ENCODE results near the gene RIMBP2.

RIMBP2 gene

GRCh38 chr12:130412384-130412783 lies 303.7 kb downstream of the RIMBP2 start:
- Histone ChIP-seq H3K4me1 (ENCODE audit: insufficient read depth, low read length) (no peaks in the 10 kb centered on the region), H3K36me3 (ENCODE audit: insufficient read depth, low read length) (no peaks in the 10 kb centered on the region), H3K4me3 (ENCODE audit: low read depth in 1 of 2, low read length in 2 of 2) (no peak overlapping the region), H3K9ac (ENCODE audit: low read length) (no peak overlapping the region), H3K9me3 (ENCODE audit: low read length) (no peaks in the 10 kb centered on the region), H3K27me3 (ENCODE audit: control insufficient read depth in 1 of 2, insufficient read depth in 2 of 2, low read length in 2 of 2) (no peaks in the 10 kb centered on the region), H3K27ac (ENCODE audit: low read depth, low read length) (no peak overlapping the region)

- no peak overlapping the region for H3K9ac ChIP-seq (ENCODE audit: low read length)
- H3K27ac ChIP-seq (ENCODE audit: low read depth, low read length), result no peak overlapping the region
- H3K27me3 ChIP-seq (ENCODE audit: control insufficient read depth in 1 of 2, insufficient read depth in 2 of 2, low read length in 2 of 2), result no peaks in the 10 kb centered on the region
- no peak overlapping the region for H3K4me3 ChIP-seq (ENCODE audit: low read depth in 1 of 2, low read length in 2 of 2)
- H3K4me1 ChIP-seq (ENCODE audit: insufficient read depth, low read length), result no peaks in the 10 kb centered on the region
- no peaks in the 10 kb centered on the region for H3K36me3 ChIP-seq (ENCODE audit: insufficient read depth, low read length)
- H3K9me3 ChIP-seq (ENCODE audit: low read length), result no peaks in the 10 kb centered on the region
Measured at GRCh38 chr12:130405332-130405731, 310.8 kb downstream of the RIMBP2 start.

GRCh38 chr12:130401703-130402102 lies 314.4 kb downstream of the RIMBP2 start:
- Histone ChIP-seq H3K9ac (ENCODE audit: low read length) (no peak overlapping the region), H3K9me3 (ENCODE audit: low read length) (no peaks in the 10 kb centered on the region), H3K4me1 (ENCODE audit: insufficient read depth, low read length) (no peaks in the 10 kb centered on the region), H3K27me3 (ENCODE audit: control insufficient read depth in 1 of 2, insufficient read depth in 2 of 2, low read length in 2 of 2) (no peaks in the 10 kb centered on the region), H3K27ac (ENCODE audit: low read depth, low read length) (no peak overlapping the region), H3K36me3 (ENCODE audit: insufficient read depth, low read length) (no peaks in the 10 kb centered on the region), H3K4me3 (ENCODE audit: low read depth in 1 of 2, low read length in 2 of 2) (no peak overlapping the region)

- no peak overlapping the region for H3K4me3 ChIP-seq (ENCODE audit: low read depth in 1 of 2, low read length in 2 of 2)
- H3K4me1 ChIP-seq (ENCODE audit: insufficient read depth, low read length), result no peaks in the 10 kb centered on the region
- no peak overlapping the region for H3K9ac ChIP-seq (ENCODE audit: low read length)
- H3K9me3 ChIP-seq (ENCODE audit: low read length), result no peaks in the 10 kb centered on the region
- H3K27ac ChIP-seq (ENCODE audit: low read depth, low read length), result no peak overlapping the region
- no peaks in the 10 kb centered on the region for H3K27me3 ChIP-seq (ENCODE audit: control insufficient read depth in 1 of 2, insufficient read depth in 2 of 2, low read length in 2 of 2)
- H3K36me3 ChIP-seq (ENCODE audit: insufficient read depth, low read length), result no peaks in the 10 kb centered on the region
Measured at GRCh38 chr12:130398100-130398848, 317.8 kb downstream of the RIMBP2 start.

GRCh38 chr12:130396667-130397066 lies 319.4 kb downstream of the RIMBP2 start:
- no peak overlapping the region for H3K27ac ChIP-seq (ENCODE audit: low read depth, low read length)
- no peaks in the 10 kb centered on the region for H3K9me3 ChIP-seq (ENCODE audit: low read length)
- no peaks in the 10 kb centered on the region for H3K4me1 ChIP-seq (ENCODE audit: insufficient read depth, low read length)
- no peaks in the 10 kb centered on the region for H3K36me3 ChIP-seq (ENCODE audit: insufficient read depth, low read length)
- H3K4me3 ChIP-seq (ENCODE audit: low read depth in 1 of 2, low read length in 2 of 2), result no peak overlapping the region
- H3K27me3 ChIP-seq (ENCODE audit: control insufficient read depth in 1 of 2, insufficient read depth in 2 of 2, low read length in 2 of 2), result no peaks in the 10 kb centered on the region
- H3K9ac ChIP-seq (ENCODE audit: low read length), result no peak overlapping the region

- Histone ChIP-seq H3K9ac (ENCODE audit: low read length) (no peak overlapping the region), H3K27me3 (ENCODE audit: control insufficient read depth in 1 of 2, insufficient read depth in 2 of 2, low read length in 2 of 2) (no peaks in the 10 kb centered on the region), H3K27ac (ENCODE audit: low read depth, low read length) (no peak overlapping the region), H3K4me3 (ENCODE audit: low read depth in 1 of 2, low read length in 2 of 2) (no peak overlapping the region), H3K36me3 (ENCODE audit: insufficient read depth, low read length) (no peaks in the 10 kb centered on the region), H3K9me3 (ENCODE audit: low read length) (no peaks in the 10 kb centered on the region), H3K4me1 (ENCODE audit: insufficient read depth, low read length) (no peaks in the 10 kb centered on the region)
Measured at GRCh38 chr12:130394906-130395305, 321.2 kb downstream of the RIMBP2 start.

- Histone ChIP-seq H3K27ac (ENCODE audit: low read depth, low read length) (no peak overlapping the region), H3K9ac (ENCODE audit: low read length) (no peak overlapping the region), H3K4me3 (ENCODE audit: low read depth in 1 of 2, low read length in 2 of 2) (no peak overlapping the region), H3K4me1 (ENCODE audit: insufficient read depth, low read length) (no peaks in the 10 kb centered on the region), H3K36me3 (ENCODE audit: insufficient read depth, low read length) (no peaks in the 10 kb centered on the region), H3K27me3 (ENCODE audit: control insufficient read depth in 1 of 2, insufficient read depth in 2 of 2, low read length in 2 of 2) (no peaks in the 10 kb centered on the region), H3K9me3 (ENCODE audit: low read length) (no peaks in the 10 kb centered on the region)
Measured at GRCh38 chr12:130391186-130391585, 324.9 kb downstream of the RIMBP2 start.

- Histone ChIP-seq H3K4me1 (ENCODE audit: insufficient read depth, low read length) (no peaks in the 10 kb centered on the region), H3K36me3 (ENCODE audit: insufficient read depth, low read length) (no peaks in the 10 kb centered on the region), H3K27ac (ENCODE audit: low read depth, low read length) (no peak overlapping the region), H3K9ac (ENCODE audit: low read length) (no peak overlapping the region), H3K4me3 (ENCODE audit: low read depth in 1 of 2, low read length in 2 of 2) (no peak overlapping the region), H3K9me3 (ENCODE audit: low read length) (no peaks in the 10 kb centered on the region), H3K27me3 (ENCODE audit: control insufficient read depth in 1 of 2, insufficient read depth in 2 of 2, low read length in 2 of 2) (no peaks in the 10 kb centered on the region)
Measured at GRCh38 chr12:130385193-130385592, 330.9 kb downstream of the RIMBP2 start.

- Histone ChIP-seq H3K4me3 (ENCODE audit: low read depth in 1 of 2, low read length in 2 of 2) (no peak overlapping the region), H3K27me3 (ENCODE audit: control insufficient read depth in 1 of 2, insufficient read depth in 2 of 2, low read length in 2 of 2) (no peaks in the 10 kb centered on the region), H3K9me3 (ENCODE audit: low read length) (no peaks in the 10 kb centered on the region), H3K36me3 (ENCODE audit: insufficient read depth, low read length) (no peaks in the 10 kb centered on the region), H3K4me1 (ENCODE audit: insufficient read depth, low read length) (no peaks in the 10 kb centered on the region), H3K9ac (ENCODE audit: low read length) (no peak overlapping the region), H3K27ac (ENCODE audit: low read depth, low read length) (no peak overlapping the region)
Measured at GRCh38 chr12:130384234-130384633, 331.9 kb downstream of the RIMBP2 start.

- H3K4me1 ChIP-seq (ENCODE audit: insufficient read depth, low read length), result no peaks in the 10 kb centered on the region
- H3K36me3 ChIP-seq (ENCODE audit: insufficient read depth, low read length), result no peaks in the 10 kb centered on the region
- no peaks in the 10 kb centered on the region for H3K9me3 ChIP-seq (ENCODE audit: low read length)
- no peak overlapping the region for H3K4me3 ChIP-seq (ENCODE audit: low read depth in 1 of 2, low read length in 2 of 2)
- H3K27ac ChIP-seq (ENCODE audit: low read depth, low read length), result no peak overlapping the region
- H3K9ac ChIP-seq (ENCODE audit: low read length), result no peak overlapping the region
- H3K27me3 ChIP-seq (ENCODE audit: control insufficient read depth in 1 of 2, insufficient read depth in 2 of 2, low read length in 2 of 2), result no peaks in the 10 kb centered on the region
Measured at GRCh38 chr12:130382818-130383217, 333.3 kb downstream of the RIMBP2 start.

GRCh38 chr12:130375296-130376287 lies 340.5 kb downstream of the RIMBP2 start:
- Histone ChIP-seq H3K4me1 (ENCODE audit: insufficient read depth, low read length) (no peaks in the 10 kb centered on the region), H3K9me3 (ENCODE audit: low read length) (no peaks in the 10 kb centered on the region), H3K36me3 (ENCODE audit: insufficient read depth, low read length) (no peaks in the 10 kb centered on the region), H3K9ac (ENCODE audit: low read length) (no peak overlapping the region), H3K27ac (ENCODE audit: low read depth, low read length) (no peak overlapping the region), H3K27me3 (ENCODE audit: control insufficient read depth in 1 of 2, insufficient read depth in 2 of 2, low read length in 2 of 2) (no peaks in the 10 kb centered on the region), H3K4me3 (ENCODE audit: low read depth in 1 of 2, low read length in 2 of 2) (no peak overlapping the region)

Data from muscle layer of colon (tissue), 2 donors.